H1 (cell line): ENCODE data around the gene DOK6. TPM values are rescaled to one million over a fixed set of nuclear protein-coding genes. Genes with fewer than 3 reads are reported as not detected.

Source experiments
- CHD7 ChIP-seq: fragments of 300-600 bp; sonication (generic); IDR thresholded peaks from 2 replicates; pipeline ENCODE4 v1.7.1; 2012; ENCODE audit warnings: low read length, moderate library complexity, mild to moderate bottlenecking, inconsistent platforms; ENCODE audit not compliant: insufficient replicate concordance
- EP300 ChIP-seq, 2 experiments: IDR thresholded peaks; 1 replicate in 1 of 2; 2 replicates in 1 of 2; pipeline ENCODE4 v1.6.1; 2011 to 2012; ENCODE audit warnings: low read depth in 2 of 2, low read length in 2 of 2, mild to moderate bottlenecking in 2 of 2, borderline replicate concordance in 1 of 2, inconsistent platforms in 1 of 2, moderate library complexity in 1 of 2
- MAX ChIP-seq: IDR thresholded peaks from 2 replicates; pipeline ENCODE4 v1.6.1; 2012; ENCODE audit warnings: inconsistent platforms
- POLR2AphosphoS5 ChIP-seq: IDR thresholded peaks from 2 replicates; pipeline ENCODE4 v1.6.1; 2011; ENCODE audit warnings: low read depth, low read length
- SP1 ChIP-seq: IDR thresholded peaks from 2 replicates; pipeline ENCODE4 v1.6.1; 2011; ENCODE audit warnings: low read depth, low read length
- SP4 ChIP-seq: IDR thresholded peaks from 2 replicates; pipeline ENCODE4 v1.6.1; 2012; ENCODE audit warnings: low read length, inconsistent platforms
- SUZ12 ChIP-seq: fragments of 200-600 bp; sonication (generic); IDR thresholded peaks from 2 replicates; pipeline ENCODE4 v1.6.1; 2012; ENCODE audit warnings: mild to moderate bottlenecking, inconsistent platforms, low read length, moderate library complexity, mixed read lengths
- polyA plus RNA-seq, 7 experiments: library from polyadenylated mRNA; depleted of rRNA in 3 of 7; stranded (reverse) in 5 of 7; unstranded in 2 of 7; fragments of >200 nt in 5 of 7; fragments of 200-250 nt in 2 of 7; gene quantifications; 1 replicate in 5 of 7; 2 replicates in 1 of 7; 4 replicates in 1 of 7; pipeline versions ENCODE4 v1.2.1 to v1.2.3, GENCODE V29; 2011 to 2013; ENCODE audit warnings: missing spikeins in 2 of 7, mixed read lengths in 2 of 7
- total RNA-seq: library from RNA; stranded (reverse); fragmentation: NEBNext Ultra II Directional; extraction: Animal tissue kit (Norgen Biotek cat#: 25700); gene quantifications from 2 replicates; pipeline ENCODE4 v1.2.1, GENCODE V29; 2021
- TF ChIP-seq, protein P1 (sequence below): IDR thresholded peaks from 2 replicates; pipeline ENCODE4 v1.6.1; 2011; ENCODE audit warnings: low read length, improper control_type of control experiment

The DOK6 gene
- total and polyA plus RNA-seq, 2 of the 8 experiments (the other 6 are each of a cell fraction or from before 2014, with no cell fraction given): 0.33 to 0.50 TPM

- no peak for TF ChIP-seq CHD7
- TF ChIP-seq MAX: no peak
- no peak for TF ChIP-seq POLR2AphosphoS5
- no peak for TF ChIP-seq EP300 (IDR thresholded peaks at IDR 0.05; ENCODE audit: borderline replicate concordance in 1 of 2, low read depth in 2 of 2, low read length in 2 of 2)
- TF ChIP-seq SUZ12: no peak
- TF ChIP-seq SP1: no peak
- no peak for TF ChIP-seq SP4
- TF ChIP-seq, protein P1, sequence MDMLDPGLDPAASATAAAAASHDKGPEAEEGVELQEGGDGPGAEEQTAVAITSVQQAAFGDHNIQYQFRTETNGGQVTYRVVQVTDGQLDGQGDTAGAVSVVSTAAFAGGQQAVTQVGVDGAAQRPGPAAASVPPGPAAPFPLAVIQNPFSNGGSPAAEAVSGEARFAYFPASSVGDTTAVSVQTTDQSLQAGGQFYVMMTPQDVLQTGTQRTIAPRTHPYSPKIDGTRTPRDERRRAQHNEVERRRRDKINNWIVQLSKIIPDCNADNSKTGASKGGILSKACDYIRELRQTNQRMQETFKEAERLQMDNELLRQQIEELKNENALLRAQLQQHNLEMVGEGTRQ: no peak
These were observed 488.3 kb downstream of the DOK6 start (continued) for GRCh38 chr18:69889009-69889408.
